GM18907 (cell line): ENCODE measurements around the gene IRF4.

Experiments
- ATAC-seq: cut with Tn5 transposase; IDR thresholded peaks from one replicate; pipeline ENCODE4 v1.9.1; 2021; ENCODE audit warnings: mild to moderate bottlenecking, moderate library complexity; ENCODE audit not compliant: unreplicated experiment

IRF4 gene

GRCh38 chr6:395432-396125 is 4.0 kb downstream of the IRF4 start:
- no peak for ATAC-seq

- no peak for ATAC-seq
Measured at GRCh38 chr6:396126-396520, 4.6 kb downstream of the IRF4 start.

GRCh38 chr6:397056-397455 is 5.5 kb downstream of the IRF4 start:
- no peak for ATAC-seq

- no peak for ATAC-seq
Measured at GRCh38 chr6:397604-398003, 6.1 kb downstream of the IRF4 start.

GRCh38 chr6:398065-398464 is 6.5 kb downstream of the IRF4 start:
- ATAC-seq: no peak

- ATAC-seq: no peak
Measured at GRCh38 chr6:398558-399078, 7.1 kb downstream of the IRF4 start.

GRCh38 chr6:399785-400534 is 8.4 kb downstream of the IRF4 start:
- ATAC-seq: peak; percentile 36

- ATAC-seq: no peak
Measured at GRCh38 chr6:400815-401214, 9.3 kb downstream of the IRF4 start.

GRCh38 chr6:401239-401993 is 9.9 kb downstream of the IRF4 start:
- no peak for ATAC-seq

- no peak for ATAC-seq
Measured at GRCh38 chr6:401994-402640, 10.6 kb downstream of the IRF4 start.

- ATAC-seq: no peak
Measured at GRCh38 chr6:402901-403658, 11.5 kb downstream of the IRF4 start.

GRCh38 chr6:403659-404655 is 12.4 kb downstream of the IRF4 start:
- ATAC-seq: no peak

- no peak for ATAC-seq
Measured at GRCh38 chr6:404685-405423, 13.3 kb downstream of the IRF4 start.

GRCh38 chr6:408148-408547 is 16.6 kb downstream of the IRF4 start:
- no peak for ATAC-seq

GRCh38 chr6:408599-409102 is 17.1 kb downstream of the IRF4 start:
- ATAC-seq: no peak

GRCh38 chr6:409370-409972 is 17.9 kb downstream of the IRF4 start:
- no peak for ATAC-seq

GRCh38 chr6:410555-411395 is 19.2 kb downstream of the IRF4 start:
- no peak for ATAC-seq
